ENCODE measurements around the gene AMZ1.

The AMZ1 gene

DNA sequence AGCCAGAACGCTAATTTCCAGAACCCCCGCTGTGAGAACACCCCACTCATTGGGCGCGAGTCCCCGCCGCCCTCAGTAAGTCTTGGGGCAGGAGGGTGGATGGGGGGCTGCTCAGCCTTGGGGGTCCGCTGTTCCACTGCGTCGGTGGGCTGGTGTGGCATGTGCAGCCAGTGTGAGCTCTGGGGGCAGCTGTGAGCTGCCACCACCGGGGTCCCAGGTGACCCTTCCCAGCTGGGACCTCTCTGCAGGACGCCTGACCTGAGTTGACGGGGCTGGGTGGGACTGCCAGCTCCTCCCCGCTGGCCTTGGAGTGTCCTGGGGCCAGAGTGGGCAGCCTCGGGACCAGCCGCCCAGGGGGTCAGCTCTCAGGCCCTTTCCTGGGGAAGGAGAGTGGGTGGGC, 29.1 kb upstream of the AMZ1 start:
- no peak for DNase-seq (ENCODE audit: low read depth)
- TF ChIP-seq, protein P1, sequence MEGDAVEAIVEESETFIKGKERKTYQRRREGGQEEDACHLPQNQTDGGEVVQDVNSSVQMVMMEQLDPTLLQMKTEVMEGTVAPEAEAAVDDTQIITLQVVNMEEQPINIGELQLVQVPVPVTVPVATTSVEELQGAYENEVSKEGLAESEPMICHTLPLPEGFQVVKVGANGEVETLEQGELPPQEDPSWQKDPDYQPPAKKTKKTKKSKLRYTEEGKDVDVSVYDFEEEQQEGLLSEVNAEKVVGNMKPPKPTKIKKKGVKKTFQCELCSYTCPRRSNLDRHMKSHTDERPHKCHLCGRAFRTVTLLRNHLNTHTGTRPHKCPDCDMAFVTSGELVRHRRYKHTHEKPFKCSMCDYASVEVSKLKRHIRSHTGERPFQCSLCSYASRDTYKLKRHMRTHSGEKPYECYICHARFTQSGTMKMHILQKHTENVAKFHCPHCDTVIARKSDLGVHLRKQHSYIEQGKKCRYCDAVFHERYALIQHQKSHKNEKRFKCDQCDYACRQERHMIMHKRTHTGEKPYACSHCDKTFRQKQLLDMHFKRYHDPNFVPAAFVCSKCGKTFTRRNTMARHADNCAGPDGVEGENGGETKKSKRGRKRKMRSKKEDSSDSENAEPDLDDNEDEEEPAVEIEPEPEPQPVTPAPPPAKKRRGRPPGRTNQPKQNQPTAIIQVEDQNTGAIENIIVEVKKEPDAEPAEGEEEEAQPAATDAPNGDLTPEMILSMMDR (conservative IDR thresholded peaks at IDR 0.05; ENCODE audit: low read depth, low read length) = no peak
- no peak overlapping the region for H3K4me3 ChIP-seq (ENCODE audit: low read depth, low read length)

DNA sequence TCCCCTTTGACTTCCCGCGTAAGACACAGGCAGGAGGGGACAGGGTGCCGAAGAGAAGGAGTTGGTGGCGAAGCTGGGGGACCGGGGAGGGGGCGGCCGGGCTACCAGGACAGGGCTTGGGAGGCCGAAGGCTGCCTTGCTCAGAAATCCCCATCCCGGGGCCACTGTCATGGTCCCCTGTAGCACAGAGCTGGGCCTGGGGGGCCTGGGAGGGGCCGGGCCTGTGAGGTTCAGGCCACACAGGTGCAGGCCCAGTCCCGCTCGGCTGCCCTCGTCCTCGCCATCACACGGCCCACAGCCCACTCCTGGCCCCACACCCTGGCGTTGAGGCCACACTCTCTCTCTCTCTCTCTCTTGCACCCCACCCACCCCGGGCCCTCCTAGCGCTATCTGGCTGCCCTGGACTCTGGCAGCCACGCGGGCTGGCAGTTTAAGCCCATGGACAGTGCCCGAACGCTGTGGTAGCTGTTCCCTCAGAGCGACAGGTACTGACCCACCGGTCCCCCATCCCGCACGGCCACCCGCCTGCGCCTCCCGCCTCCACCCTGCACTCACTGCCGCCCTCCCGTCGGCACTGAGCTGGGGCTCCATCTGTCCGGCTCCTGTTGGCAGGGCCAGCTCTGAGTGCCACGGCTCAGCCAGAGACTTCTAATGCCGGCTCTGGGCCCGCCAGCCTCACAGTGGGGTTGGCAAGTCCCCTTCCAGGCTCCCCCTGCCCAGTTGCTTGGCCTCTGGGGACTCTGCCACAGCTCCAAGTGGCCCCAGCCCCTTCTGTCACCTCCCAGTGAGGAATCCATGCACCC, 28.2 kb upstream of the AMZ1 start:
- H3K4me3 ChIP-seq (ENCODE audit: low read depth, low read length) = no peak overlapping the region
- no peak for DNase-seq (ENCODE audit: low read depth)
- TF ChIP-seq, protein P1 (conservative IDR thresholded peaks at IDR 0.05; ENCODE audit: low read depth, low read length) = no peak

DNA sequence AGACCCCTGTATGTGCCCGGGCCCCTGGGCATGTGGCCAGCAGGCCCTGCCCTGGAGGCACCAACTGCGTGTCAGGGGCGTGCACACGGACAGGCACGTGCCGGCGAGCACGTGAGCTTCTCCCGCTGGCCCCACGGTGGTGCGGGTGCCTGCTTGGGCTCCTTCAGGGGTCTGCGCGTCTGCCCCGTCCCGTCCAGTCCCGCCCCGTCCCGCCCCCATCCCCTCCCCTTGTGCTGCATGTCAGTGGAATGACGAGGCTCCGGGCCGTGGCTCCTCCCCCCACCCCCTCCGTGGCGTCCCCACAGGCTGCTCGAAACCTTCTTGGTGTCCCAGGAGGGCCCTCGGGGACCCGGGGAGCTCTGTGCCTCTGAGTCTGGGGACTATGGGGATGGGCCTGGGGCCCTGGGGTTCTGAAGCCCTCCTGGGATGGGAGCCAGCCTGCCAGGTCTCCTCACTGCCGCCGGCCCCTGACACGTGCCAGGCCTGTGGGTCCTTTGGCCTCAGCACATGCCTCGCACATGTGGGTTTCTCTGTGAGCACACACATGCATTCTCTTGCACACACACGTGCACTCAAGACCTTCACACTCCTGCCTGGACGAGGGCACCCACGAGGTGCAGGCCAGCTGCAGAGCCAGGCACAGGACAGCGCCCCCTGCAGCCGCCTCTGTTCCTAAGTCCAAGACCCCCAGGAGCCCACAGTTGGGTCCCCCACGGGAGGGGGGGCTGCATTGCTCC, 27.5 kb upstream of the AMZ1 start:
- TF ChIP-seq, protein P1 (conservative IDR thresholded peaks at IDR 0.05; ENCODE audit: low read depth, low read length) = peak; percentile 50
- DNase-seq (ENCODE audit: low read depth) = no peak
- H3K4me3 ChIP-seq (ENCODE audit: low read depth, low read length) = no peak overlapping the region

DNA sequence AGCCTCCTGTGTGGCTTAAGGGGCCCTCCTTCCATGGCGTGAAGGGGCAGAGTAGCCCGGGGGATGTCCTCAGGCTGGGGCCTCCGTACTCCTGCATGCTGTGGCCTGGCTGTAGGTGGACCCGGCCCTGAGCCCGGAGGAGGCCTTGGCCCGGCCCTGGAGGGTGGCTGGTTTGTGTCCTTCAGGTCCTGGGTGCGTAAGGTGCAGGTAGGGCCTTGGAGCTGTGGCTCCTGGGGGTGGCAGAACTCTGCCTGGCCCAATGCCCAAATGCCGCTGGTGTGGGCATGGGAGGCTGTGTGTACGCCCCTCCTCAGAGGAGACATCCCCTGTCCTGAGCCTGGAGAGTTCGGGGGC, 26.9 kb upstream of the AMZ1 start:
- DNase-seq (ENCODE audit: low read depth) = no peak
- no peak overlapping the region for H3K4me3 ChIP-seq (ENCODE audit: low read depth, low read length)
- TF ChIP-seq, protein P1 (conservative IDR thresholded peaks at IDR 0.05; ENCODE audit: low read depth, low read length) = no peak

- TF ChIP-seq, protein P1 (conservative IDR thresholded peaks at IDR 0.05; ENCODE audit: low read depth, low read length) = peak; percentile 15
- no peak for DNase-seq (ENCODE audit: low read depth)
- H3K4me3 ChIP-seq (ENCODE audit: low read depth, low read length) = no peak overlapping the region
Observed at GRCh38 chr7:2661602-2662272, 26.3 kb upstream of the AMZ1 start.

DNA sequence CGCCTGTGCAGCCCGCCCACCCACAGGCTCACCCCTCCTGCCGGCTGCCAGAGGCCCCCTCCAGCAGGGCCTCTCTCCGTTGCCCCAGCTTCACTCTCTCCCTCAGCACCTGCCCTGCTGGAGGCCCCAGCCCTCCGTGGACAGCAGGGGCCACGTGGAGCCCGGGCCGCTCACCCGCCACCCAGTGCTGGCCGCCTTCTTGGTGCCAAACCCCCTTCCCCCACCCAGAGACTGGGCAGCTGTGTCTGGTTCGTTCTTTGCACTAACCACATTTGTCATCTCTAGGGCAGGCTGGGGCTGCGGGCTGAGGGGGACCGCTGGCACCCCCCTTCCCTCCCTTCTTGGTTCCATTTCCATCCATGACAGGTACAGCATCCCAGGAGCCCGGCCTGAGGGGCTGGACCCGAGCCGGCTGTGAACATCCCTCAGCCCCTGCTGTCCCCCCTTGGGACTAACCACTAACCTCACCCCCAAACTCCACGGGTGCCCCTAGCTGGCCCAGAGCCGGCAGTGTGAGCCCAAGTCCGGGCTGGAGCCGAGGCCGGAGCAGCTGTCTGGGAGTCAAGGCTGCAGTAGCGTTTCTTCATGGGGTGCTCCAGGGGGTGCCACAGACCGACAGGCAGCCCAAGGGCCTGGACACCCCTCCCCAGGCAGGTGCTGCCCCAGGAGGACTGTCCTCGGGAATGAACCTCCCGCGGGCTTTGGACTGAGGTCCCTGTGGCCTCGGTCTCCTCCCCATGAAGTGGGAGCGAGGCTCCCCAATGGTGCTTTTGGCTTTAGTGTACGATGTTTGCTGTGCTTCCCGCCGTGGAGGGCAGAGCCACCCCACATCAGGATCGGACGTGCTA, 25.5 kb upstream of the AMZ1 start:
- no peak for DNase-seq (ENCODE audit: low read depth)
- TF ChIP-seq, protein P1 (conservative IDR thresholded peaks at IDR 0.05; ENCODE audit: low read depth, low read length) = no peak
- H3K4me3 ChIP-seq (ENCODE audit: low read depth, low read length) = no peak overlapping the region
